GM18951 (cell line): ENCODE results near the gene USP31.
"Not testable (repeated sequence)": the region's sequence is repeated elsewhere in the genome, so short reads cannot be mapped to it uniquely, and the experiment has no call there.

Source experiments
- POLR2A ChIP-seq: IDR thresholded peaks from 4 replicates; pipeline ENCODE4 v1.6.1; 2011; ENCODE audit warnings: mild to moderate bottlenecking; ENCODE audit not compliant: insufficient read length, insufficient read depth; ENCODE audit errors: extremely low read depth
- in situ Hi-C: fragments of 300-500 bp; cut with MboI; formaldehyde crosslinking; loops from one replicate; pipeline ENCODE4 v1.12.0; 2022; ENCODE audit warnings: low sequenced_read_pairs, mixed read lengths, inconsistent platforms; ENCODE audit not compliant: unreplicated experiment

Gene USP31

GRCh38 chr16:23114131-23114904 is 34.9 kb downstream of the USP31 start:
- no peak for TF ChIP-seq POLR2A
- in situ Hi-C loops: no loop called here

GRCh38 chr16:23113185-23113584 is 36.1 kb downstream of the USP31 start:
- no peak for TF ChIP-seq POLR2A
- in situ Hi-C loops: no loop called here

- in situ Hi-C loops: no loop called here
Measured at GRCh38 chr16:23110257-23110899, 38.9 kb downstream of the USP31 start.

GRCh38 chr16:23107936-23108335 is 41.3 kb downstream of the USP31 start:
- TF ChIP-seq POLR2A: no peak
- in situ Hi-C loops: no loop called here

More at GRCh38 chr16:23110257-23110899, 38.9 kb downstream of the USP31 start:
- no peak for TF ChIP-seq POLR2A

GRCh38 chr16:23107117-23107516 is 42.1 kb downstream of the USP31 start:
- no peak for TF ChIP-seq POLR2A

GRCh38 chr16:23105309-23105708 is 43.9 kb downstream of the USP31 start:
- no peak for TF ChIP-seq POLR2A
- in situ Hi-C loops: no loop called here

More at GRCh38 chr16:23107117-23107516, 42.1 kb downstream of the USP31 start:
- in situ Hi-C loops: no loop called here

- TF ChIP-seq POLR2A: no peak
- in situ Hi-C loops: no loop called here
Measured at GRCh38 chr16:23104032-23104955, 45.0 kb downstream of the USP31 start.

GRCh38 chr16:23103603-23104002 is 45.6 kb downstream of the USP31 start:
- TF ChIP-seq POLR2A: no peak
- in situ Hi-C loops: no loop called here

GRCh38 chr16:23101012-23101550 is 48.2 kb downstream of the USP31 start:
- in situ Hi-C loops: no loop called here
- TF ChIP-seq POLR2A: no peak

GRCh38 chr16:23096450-23096849 is 52.8 kb downstream of the USP31 start:
- in situ Hi-C loops: not testable (repeated sequence)

- in situ Hi-C loops: not testable (repeated sequence)
Measured at GRCh38 chr16:23094136-23094535, 55.1 kb downstream of the USP31 start.

GRCh38 chr16:23092801-23093117 is 56.5 kb downstream of the USP31 start:
- in situ Hi-C loops: no loop called here
- TF ChIP-seq POLR2A: no peak

GRCh38 chr16:23092072-23092800 is 57.0 kb downstream of the USP31 start:
- in situ Hi-C loops: no loop called here
- no peak for TF ChIP-seq POLR2A
